NCI-H1105 (cell line): ENCODE measurements around the gene GPHN.
A peak's percentile ranks its signal among the peaks of the same experiment; 100 is the strongest.
"Not testable (repeated sequence)": the region's sequence is repeated elsewhere in the genome, so short reads cannot be mapped to it uniquely, and the experiment has no call there.

Source experiments
- DNase-seq: peaks from one replicate; lab custom pipeline; 2025; lab: John Stamatoyannopoulos, UW

The GPHN gene

GRCh38 chr14:66502836-66503235 is 5.1 kb upstream of the GPHN start:
- DNase-seq: not testable (repeated sequence)

- peak; percentile 4 for DNase-seq
Observed at GRCh38 chr14:66503532-66503931, 4.4 kb upstream of the GPHN start.

GRCh38 chr14:66507181-66507721 is 696 bp upstream of the GPHN start:
- peak; percentile 56 for DNase-seq

- DNase-seq: no peak
Observed at GRCh38 chr14:66508547-66508845, 549 bp downstream of the GPHN start.

GRCh38 chr14:66508846-66509621 is 1.1 kb downstream of the GPHN start:
- DNase-seq: peak; percentile 46

GRCh38 chr14:66509874-66510273 is 1.9 kb downstream of the GPHN start:
- no peak for DNase-seq

- no peak for DNase-seq
Observed at GRCh38 chr14:66511849-66512248, 3.9 kb downstream of the GPHN start.

GRCh38 chr14:66514213-66514612 is 6.3 kb downstream of the GPHN start:
- no peak for DNase-seq

- DNase-seq: no peak
Observed at GRCh38 chr14:66530526-66530925, 22.6 kb downstream of the GPHN start.

- no peak for DNase-seq
Observed at GRCh38 chr14:66539034-66539433, 31.1 kb downstream of the GPHN start.

- no peak for DNase-seq
Observed at GRCh38 chr14:66540038-66540437, 32.1 kb downstream of the GPHN start.

GRCh38 chr14:66541627-66542026 is 33.7 kb downstream of the GPHN start:
- DNase-seq: no peak

GRCh38 chr14:66543996-66544395 is 36.0 kb downstream of the GPHN start:
- DNase-seq: no peak

GRCh38 chr14:66545191-66545590 is 37.2 kb downstream of the GPHN start:
- DNase-seq: not testable (repeated sequence)

- not testable (repeated sequence) for DNase-seq
Observed at GRCh38 chr14:66545751-66546150, 37.8 kb downstream of the GPHN start.

GRCh38 chr14:66563731-66564130 is 55.8 kb downstream of the GPHN start:
- DNase-seq: no peak

GRCh38 chr14:66568220-66568619 is 60.3 kb downstream of the GPHN start:
- DNase-seq: no peak

- DNase-seq: no peak
Observed at GRCh38 chr14:66572826-66573225, 64.9 kb downstream of the GPHN start.

- no peak for DNase-seq
Observed at GRCh38 chr14:66575014-66575413, 67.1 kb downstream of the GPHN start.

GRCh38 chr14:66575939-66576338 is 68.0 kb downstream of the GPHN start:
- no peak for DNase-seq

- not testable (repeated sequence) for DNase-seq
Observed at GRCh38 chr14:66587753-66588152, 79.8 kb downstream of the GPHN start.

GRCh38 chr14:66595394-66595793 is 87.4 kb downstream of the GPHN start:
- no peak for DNase-seq

- DNase-seq: no peak
Observed at GRCh38 chr14:66596241-66596985, 88.5 kb downstream of the GPHN start.
